Mesothelial cell of epicardium (in vitro differentiated cells): Measurements from ENCODE around the gene PPP1CC. TPM values are rescaled to one million over a fixed set of nuclear protein-coding genes. Genes with fewer than 3 reads are reported as not detected.
"Not testable (repeated sequence)": the region's sequence is repeated elsewhere in the genome, so short reads cannot be mapped to it uniquely, and the experiment has no call there.

Source experiments
- DNase-seq, 2 experiments: peaks; one replicate each; pipeline ENCODE4 v3.0.0; 2021; ENCODE audit warnings: low spot score in 2 of 2; ENCODE audit not compliant: unreplicated experiment in 2 of 2
- H3K27ac Mint-ChIP-seq: 2 replicates; pipeline ENCODE4 v1.8.0; 2021; ENCODE audit warnings: mixed read lengths
- H3K27me3 Mint-ChIP-seq: 2 replicates; pipeline ENCODE4 v1.8.0; 2021; ENCODE audit warnings: low read depth, mixed read lengths
- H3K36me3 Mint-ChIP-seq: 2 replicates; pipeline ENCODE4 v1.8.0; 2021; ENCODE audit warnings: mixed read lengths
- H3K4me1 Mint-ChIP-seq: 2 replicates; pipeline ENCODE4 v1.8.0; 2021; ENCODE audit warnings: mixed read lengths
- H3K4me3 Mint-ChIP-seq: 2 replicates; pipeline ENCODE4 v1.8.0; 2021; ENCODE audit warnings: mild to moderate bottlenecking, moderate library complexity, mixed read lengths
- H3K9me3 Mint-ChIP-seq: 2 replicates; pipeline ENCODE4 v1.8.0; 2021; ENCODE audit warnings: mixed read lengths
- CTCF ChIP-seq: fragments of 200-600 bp; sonication (generic); IDR thresholded peaks from one replicate; pipeline ENCODE4 v1.5.0; 2021; ENCODE audit warnings: antibody characterized with exemption; ENCODE audit not compliant: unreplicated experiment
- total RNA-seq: library from RNA; stranded (reverse); gene quantifications from 3 replicates; pipeline ENCODE4 v1.2.1, GENCODE V29; 2021

Gene PPP1CC
- total RNA-seq, 1 donor from 2014 or later: 150 TPM

GRCh38 chr12:110731479-110731878, 11.2 kb downstream of the PPP1CC start:
- no peaks in the 10 kb centered on the region for H3K9me3 Mint-ChIP-seq
- DNase-seq: no peak
- no peak overlapping the region for H3K4me3 Mint-ChIP-seq
- H3K4me1 Mint-ChIP-seq: peaks cover 19% of the 10 kb centered on the region
- H3K27ac Mint-ChIP-seq: no peak overlapping the region
- no peak for TF ChIP-seq CTCF
- no peaks in the 10 kb centered on the region for H3K27me3 Mint-ChIP-seq
- H3K36me3 Mint-ChIP-seq: peaks cover 35% of the 10 kb centered on the region

- Mint-ChIP-seq H3K27ac (no peak overlapping the region), H3K4me1 (peaks cover 15% of the 10 kb centered on the region), H3K4me3 (no peak overlapping the region), H3K9me3 (no peaks in the 10 kb centered on the region), H3K27me3 (no peaks in the 10 kb centered on the region), H3K36me3 (peaks cover 42% of the 10 kb centered on the region)
- no peak for DNase-seq
- no peak for TF ChIP-seq CTCF
Observed at GRCh38 chr12:110728628-110729027, 14.1 kb downstream of the PPP1CC start.

GRCh38 chr12:110726708-110727369, 15.9 kb downstream of the PPP1CC start:
- H3K9me3 Mint-ChIP-seq: no peaks in the 10 kb centered on the region
- no peaks in the 10 kb centered on the region for H3K27me3 Mint-ChIP-seq
- DNase-seq: no peak
- no peak for TF ChIP-seq CTCF
- H3K4me1 Mint-ChIP-seq: peaks cover 2% of the 10 kb centered on the region
- H3K4me3 Mint-ChIP-seq: no peak overlapping the region
- peaks cover 49% of the 10 kb centered on the region for H3K36me3 Mint-ChIP-seq
- H3K27ac Mint-ChIP-seq: no peak overlapping the region

- Mint-ChIP-seq H3K9me3 (no peaks in the 10 kb centered on the region), H3K27ac (no peak overlapping the region), H3K4me1 (no peaks in the 10 kb centered on the region), H3K27me3 (no peaks in the 10 kb centered on the region), H3K4me3 (no peak overlapping the region), H3K36me3 (peaks cover 54% of the 10 kb centered on the region)
- TF ChIP-seq CTCF: no peak
- no peak for DNase-seq
Observed at GRCh38 chr12:110726028-110726427, 16.7 kb downstream of the PPP1CC start.

GRCh38 chr12:110725267-110725666, 17.4 kb downstream of the PPP1CC start:
- DNase-seq: no peak
- H3K27ac Mint-ChIP-seq: no peak overlapping the region
- no peak for TF ChIP-seq CTCF
- H3K4me3 Mint-ChIP-seq: no peak overlapping the region
- no peaks in the 10 kb centered on the region for H3K27me3 Mint-ChIP-seq
- H3K9me3 Mint-ChIP-seq: no peaks in the 10 kb centered on the region
- H3K4me1 Mint-ChIP-seq: no peaks in the 10 kb centered on the region
- peaks cover 59% of the 10 kb centered on the region for H3K36me3 Mint-ChIP-seq

GRCh38 chr12:110722892-110723291, 19.8 kb downstream of the PPP1CC start:
- H3K27me3 Mint-ChIP-seq, DNase-seq, H3K4me1 Mint-ChIP-seq, H3K4me3 Mint-ChIP-seq, H3K27ac Mint-ChIP-seq, H3K9me3 Mint-ChIP-seq: not testable (repeated sequence)
- peaks cover 67% of the 10 kb centered on the region for H3K36me3 Mint-ChIP-seq
